Sigmoid colon (tissue), 3 donors: ENCODE results near the gene FSTL5.

Experiments
- CTCF ChIP-seq, 4 experiments: fragments of 450-650 bp in 3 of 4; fragments of 200-600 bp in 1 of 4; IDR thresholded peaks; one replicate each; pipeline ENCODE4 v1.5.1; 2016 to 2019; ENCODE audit warnings: antibody characterized with exemption in 4 of 4, mild to moderate bottlenecking in 3 of 4, moderate library complexity in 2 of 4
- POLR2A ChIP-seq, 2 donors: fragments of 450-650 bp; IDR thresholded peaks; one replicate each; pipeline ENCODE4 v1.6.1; 2016; ENCODE audit warnings: antibody characterized with exemption in 2 of 2, mild to moderate bottlenecking in 2 of 2, moderate library complexity in 2 of 2

GRCh38 chr4:162038112-162038511 lies 125.7 kb downstream of the FSTL5 start:
- TF ChIP-seq POLR2A (IDR thresholded peaks at IDR 0.05), result no peak
- no peak for TF ChIP-seq CTCF (IDR thresholded peaks at IDR 0.05)
